SK-N-SH treated with all-trans-retinoic acid at 6 μM for 48 hours (cell line): ENCODE measurements around the gene DNAH8.

Source experiments
- ATAC-seq: fragments of 200-7000 bp; cut with Tn5 transposase; 3 replicates; pipeline ENCODE4 v1.9.1; 2020; ENCODE audit warnings: mild to moderate bottlenecking, moderate library complexity
- ARNTL ChIP-seq: fragments of 450-650 bp; formaldehyde crosslinking; IDR thresholded peaks from 2 replicates; pipeline ENCODE4 v1.5.0; 2020; ENCODE audit warnings: low read depth, mild to moderate bottlenecking, moderate library complexity, borderline replicate concordance
- BACH2 ChIP-seq: fragments of 250-450 bp; sonication (Bioruptor Pico); IDR thresholded peaks from 2 replicates; pipeline ENCODE4 v1.9.0; 2021; ENCODE audit warnings: mild to moderate bottlenecking, borderline replicate concordance
- CSDC2 ChIP-seq: fragments of 250-450 bp; sonication (Bioruptor Pico); IDR thresholded peaks from 2 replicates; pipeline ENCODE4 v1.5.0; 2020; ENCODE audit warnings: mild to moderate bottlenecking, moderate library complexity
- ESRRG ChIP-seq: fragments of 250-450 bp; sonication (Bioruptor Pico); IDR thresholded peaks from 2 replicates; pipeline ENCODE4 v1.6.1; 2021; ENCODE audit warnings: mild to moderate bottlenecking
- GLIS3 ChIP-seq: fragments of 250-450 bp; sonication (Bioruptor Pico); IDR thresholded peaks from 2 replicates; pipeline ENCODE4 v1.5.0; 2020; ENCODE audit warnings: mild to moderate bottlenecking, moderate library complexity
- ISL1 ChIP-seq: fragments of 250-450 bp; sonication (Bioruptor Pico); IDR thresholded peaks from 2 replicates; pipeline ENCODE4 v2.1.2; 2022; ENCODE audit warnings: mild to moderate bottlenecking, moderate library complexity
- OSR1 ChIP-seq: fragments of 250-450 bp; sonication (Bioruptor Pico); IDR thresholded peaks from 2 replicates; pipeline ENCODE4 v1.8.0; 2022; ENCODE audit warnings: moderate library complexity, mild to moderate bottlenecking, inconsistent platforms
- PPARA ChIP-seq: fragments of 250-450 bp; sonication (Bioruptor Pico); IDR thresholded peaks from 2 replicates; pipeline ENCODE4 v1.5.0; 2020; ENCODE audit warnings: mild to moderate bottlenecking, borderline replicate concordance
- RARB ChIP-seq: fragments of 250-450 bp; sonication (Bioruptor Pico); IDR thresholded peaks from 2 replicates; pipeline ENCODE4 v1.8.0; 2021; ENCODE audit warnings: mild to moderate bottlenecking, moderate library complexity
- SNAI2 ChIP-seq: fragments of 250-450 bp; sonication (Bioruptor Pico); IDR thresholded peaks from 2 replicates; pipeline ENCODE4 v1.5.0; 2020; ENCODE audit warnings: mild to moderate bottlenecking, moderate library complexity
- TCF4 ChIP-seq: fragments of 250-450 bp; sonication (Bioruptor Pico); IDR thresholded peaks from 2 replicates; pipeline ENCODE4 v1.8.0; 2021; ENCODE audit warnings: mild to moderate bottlenecking, moderate library complexity, borderline replicate concordance
- TOX ChIP-seq: fragments of 250-450 bp; sonication (Bioruptor Pico); IDR thresholded peaks from 2 replicates; pipeline ENCODE4 v1.8.0; 2021; ENCODE audit warnings: mild to moderate bottlenecking, moderate library complexity, borderline replicate concordance
- TSHZ2 ChIP-seq: fragments of 250-450 bp; sonication (Bioruptor Pico); IDR thresholded peaks from 2 replicates; pipeline ENCODE4 v1.5.0; 2020; ENCODE audit warnings: mild to moderate bottlenecking, moderate library complexity
- ZC3H10 ChIP-seq: fragments of 250-450 bp; sonication (Bioruptor Pico); IDR thresholded peaks from 2 replicates; pipeline ENCODE4 v1.5.1; 2021; ENCODE audit warnings: mild to moderate bottlenecking, moderate library complexity
- ZFP3 ChIP-seq: fragments of 250-450 bp; sonication (Bioruptor Pico); IDR thresholded peaks from 2 replicates; pipeline ENCODE4 v1.5.0; 2020; ENCODE audit warnings: mild to moderate bottlenecking, moderate library complexity
- ZNF565 ChIP-seq: fragments of 450-650 bp; formaldehyde crosslinking; conservative IDR thresholded peaks from 2 replicates; pipeline ENCODE4 v1.5.0; 2020; ENCODE audit warnings: low read depth, mild to moderate bottlenecking, moderate library complexity
- ZNF8 ChIP-seq: fragments of 450-650 bp; formaldehyde crosslinking; IDR thresholded peaks from 2 replicates; pipeline ENCODE4 v1.5.0; 2020; ENCODE audit warnings: mild to moderate bottlenecking, moderate library complexity
- TF ChIP-seq, protein P1 (sequence below): fragments of 250-450 bp; sonication (Bioruptor Pico); IDR thresholded peaks from 2 replicates; pipeline ENCODE4 v1.5.1; 2020; ENCODE audit warnings: low read depth, mild to moderate bottlenecking, moderate library complexity
- TF ChIP-seq, protein P2 (sequence below): fragments of 250-450 bp; sonication (Bioruptor Pico); IDR thresholded peaks from 2 replicates; pipeline ENCODE4 v1.8.0; 2020; ENCODE audit warnings: mild to moderate bottlenecking, moderate library complexity, borderline replicate concordance
- TF ChIP-seq, protein P3 (sequence below): fragments of 250-450 bp; sonication (Bioruptor Pico); IDR thresholded peaks from 2 replicates; pipeline ENCODE4 v1.8.0; 2021; ENCODE audit warnings: low read depth, mild to moderate bottlenecking, moderate library complexity, borderline replicate concordance

Gene DNAH8

GRCh38 chr6:39008737-39009136 is 293.6 kb downstream of the DNAH8 start:
- ATAC-seq, result no peak
- TF ChIP-seq ESRRG (CRISPR knock-in tag) (no peak), PPARA (no peak), RARB (CRISPR knock-in tag) (no peak), BACH2 (CRISPR knock-in tag) (no peak), ZNF8 (CRISPR knock-in tag) (no peak)
- TF ChIP-seq, protein P1, sequence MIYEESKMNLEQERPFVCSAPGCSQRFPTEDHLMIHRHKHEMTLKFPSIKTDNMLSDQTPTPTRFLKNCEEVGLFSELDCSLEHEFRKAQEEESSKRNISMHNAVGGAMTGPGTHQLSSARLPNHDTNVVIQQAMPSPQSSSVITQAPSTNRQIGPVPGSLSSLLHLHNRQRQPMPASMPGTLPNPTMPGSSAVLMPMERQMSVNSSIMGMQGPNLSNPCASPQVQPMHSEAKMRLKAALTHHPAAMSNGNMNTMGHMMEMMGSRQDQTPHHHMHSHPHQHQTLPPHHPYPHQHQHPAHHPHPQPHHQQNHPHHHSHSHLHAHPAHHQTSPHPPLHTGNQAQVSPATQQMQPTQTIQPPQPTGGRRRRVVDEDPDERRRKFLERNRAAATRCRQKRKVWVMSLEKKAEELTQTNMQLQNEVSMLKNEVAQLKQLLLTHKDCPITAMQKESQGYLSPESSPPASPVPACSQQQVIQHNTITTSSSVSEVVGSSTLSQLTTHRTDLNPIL, result no peak

DNA sequence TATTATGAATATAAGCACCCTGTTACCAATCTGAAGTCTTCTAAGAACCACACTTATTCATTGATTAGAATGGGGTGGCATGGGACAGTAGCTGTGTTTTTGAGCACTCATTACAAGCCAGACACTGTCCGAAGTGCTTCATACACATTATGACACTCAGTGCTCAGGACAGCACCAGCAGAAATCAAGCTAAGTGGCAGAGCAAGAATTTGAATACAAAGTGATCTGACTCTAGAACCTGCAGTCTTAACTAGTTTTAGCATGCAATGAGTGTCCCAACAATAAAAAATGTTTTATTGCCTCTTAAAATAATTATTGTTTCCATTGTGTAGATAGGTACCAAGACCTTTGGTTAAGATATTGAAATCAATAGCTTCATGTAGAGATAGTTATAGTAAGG is 294.4 kb downstream of the DNAH8 start:
- ATAC-seq, result no peak
- TF ChIP-seq, protein P1, result no peak
- TF ChIP-seq SNAI2, result no peak
- TF ChIP-seq BACH2 (CRISPR knock-in tag), result no peak
- TF ChIP-seq PPARA, result no peak
- TF ChIP-seq TCF4 (CRISPR knock-in tag), result no peak
- no peak for TF ChIP-seq RARB (CRISPR knock-in tag)
- TF ChIP-seq, protein P2, sequence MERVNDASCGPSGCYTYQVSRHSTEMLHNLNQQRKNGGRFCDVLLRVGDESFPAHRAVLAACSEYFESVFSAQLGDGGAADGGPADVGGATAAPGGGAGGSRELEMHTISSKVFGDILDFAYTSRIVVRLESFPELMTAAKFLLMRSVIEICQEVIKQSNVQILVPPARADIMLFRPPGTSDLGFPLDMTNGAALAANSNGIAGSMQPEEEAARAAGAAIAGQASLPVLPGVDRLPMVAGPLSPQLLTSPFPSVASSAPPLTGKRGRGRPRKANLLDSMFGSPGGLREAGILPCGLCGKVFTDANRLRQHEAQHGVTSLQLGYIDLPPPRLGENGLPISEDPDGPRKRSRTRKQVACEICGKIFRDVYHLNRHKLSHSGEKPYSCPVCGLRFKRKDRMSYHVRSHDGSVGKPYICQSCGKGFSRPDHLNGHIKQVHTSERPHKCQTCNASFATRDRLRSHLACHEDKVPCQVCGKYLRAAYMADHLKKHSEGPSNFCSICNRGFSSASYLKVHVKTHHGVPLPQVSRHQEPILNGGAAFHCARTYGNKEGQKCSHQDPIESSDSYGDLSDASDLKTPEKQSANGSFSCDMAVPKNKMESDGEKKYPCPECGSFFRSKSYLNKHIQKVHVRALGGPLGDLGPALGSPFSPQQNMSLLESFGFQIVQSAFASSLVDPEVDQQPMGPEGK (CRISPR knock-in tag), result no peak
- no peak for TF ChIP-seq ZNF8 (CRISPR knock-in tag)
- no peak for TF ChIP-seq ESRRG (CRISPR knock-in tag)
- no peak for TF ChIP-seq GLIS3 (CRISPR knock-in tag)
- TF ChIP-seq ISL1, result no peak
- no peak for TF ChIP-seq OSR1 (CRISPR knock-in tag)
- TF ChIP-seq TSHZ2 (CRISPR knock-in tag), result no peak
- no peak for TF ChIP-seq ZNF565 (CRISPR knock-in tag)
- TF ChIP-seq, protein P3, sequence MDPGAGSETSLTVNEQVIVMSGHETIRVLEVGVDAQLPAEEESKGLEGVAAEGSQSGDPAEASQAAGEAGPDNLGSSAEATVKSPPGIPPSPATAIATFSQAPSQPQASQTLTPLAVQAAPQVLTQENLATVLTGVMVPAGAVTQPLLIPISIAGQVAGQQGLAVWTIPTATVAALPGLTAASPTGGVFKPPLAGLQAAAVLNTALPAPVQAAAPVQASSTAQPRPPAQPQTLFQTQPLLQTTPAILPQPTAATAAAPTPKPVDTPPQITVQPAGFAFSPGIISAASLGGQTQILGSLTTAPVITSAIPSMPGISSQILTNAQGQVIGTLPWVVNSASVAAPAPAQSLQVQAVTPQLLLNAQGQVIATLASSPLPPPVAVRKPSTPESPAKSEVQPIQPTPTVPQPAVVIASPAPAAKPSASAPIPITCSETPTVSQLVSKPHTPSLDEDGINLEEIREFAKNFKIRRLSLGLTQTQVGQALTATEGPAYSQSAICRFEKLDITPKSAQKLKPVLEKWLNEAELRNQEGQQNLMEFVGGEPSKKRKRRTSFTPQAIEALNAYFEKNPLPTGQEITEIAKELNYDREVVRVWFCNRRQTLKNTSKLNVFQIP, result no peak
- no peak for TF ChIP-seq ARNTL (CRISPR knock-in tag)
- no peak for TF ChIP-seq ZFP3 (CRISPR knock-in tag)

- TF ChIP-seq SNAI2, result no peak
- no peak for TF ChIP-seq ESRRG (CRISPR knock-in tag)
- TF ChIP-seq RARB (CRISPR knock-in tag), result no peak
- TF ChIP-seq ZC3H10 (CRISPR knock-in tag), result no peak
- TF ChIP-seq, all 23 proteins: peak for 0
- no peak for ATAC-seq
Observed at GRCh38 chr6:39016839-39017546, 301.9 kb downstream of the DNAH8 start.

DNA sequence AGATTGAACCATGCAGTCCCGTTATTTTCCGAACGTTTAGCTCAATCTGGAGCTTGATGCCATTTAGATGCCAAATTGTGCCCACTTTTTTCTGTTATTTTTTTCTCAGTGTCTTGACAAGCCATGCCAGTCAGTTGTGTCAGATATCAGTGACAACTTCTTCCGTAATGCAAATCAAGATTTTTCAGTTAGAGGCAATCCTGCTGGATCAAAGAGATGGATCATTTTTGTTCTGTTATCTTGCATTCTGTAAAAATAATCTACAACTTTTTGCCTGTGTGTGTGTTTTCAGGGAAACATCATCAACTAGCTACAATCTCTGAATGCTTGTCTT is 302.4 kb downstream of the DNAH8 start:
- ATAC-seq, result no peak
- TF ChIP-seq, protein P3, result no peak
- TF ChIP-seq, protein P2 (CRISPR knock-in tag), result no peak
- TF ChIP-seq ZNF565 (CRISPR knock-in tag) (no peak), TOX (no peak), ZC3H10 (CRISPR knock-in tag) (no peak), SNAI2 (no peak), RARB (CRISPR knock-in tag) (no peak), TCF4 (CRISPR knock-in tag) (no peak), CSDC2 (CRISPR knock-in tag) (no peak)
